ENCODE measurements around the gene F8.

Gene F8

GRCh38 chrX:155053656-155054055 lies 31.1 kb upstream of the F8 start:
- Mint-ChIP-seq H3K27me3 (no peaks in the 10 kb centered on the region), H3K4me3 (no peak overlapping the region), H3K36me3 (peaks cover 10% of the 10 kb centered on the region), H3K9me3 (no peaks in the 10 kb centered on the region), H3K27ac (peak overlapping the region; percentile 48), H3K4me1 (peaks cover 5% of the 10 kb centered on the region)
- ATAC-seq (ENCODE audit: low read depth) (no peak), DNase-seq (ENCODE audit: low spot score in 2 of 2) (no peak)

- no peaks in the 10 kb centered on the region for H3K9me3 Mint-ChIP-seq
- peaks cover 5% of the 10 kb centered on the region for H3K4me1 Mint-ChIP-seq
- no peak overlapping the region for H3K4me3 Mint-ChIP-seq
- DNase-seq (ENCODE audit: low spot score in 2 of 2) (no peak), ATAC-seq (ENCODE audit: low read depth) (no peak)
- H3K27me3 Mint-ChIP-seq, result no peaks in the 10 kb centered on the region
- H3K36me3 Mint-ChIP-seq, result peaks cover 10% of the 10 kb centered on the region
- peak overlapping the region; percentile 48 for H3K27ac Mint-ChIP-seq
Observed at GRCh38 chrX:155052738-155053498, 30.4 kb upstream of the F8 start.

DNA sequence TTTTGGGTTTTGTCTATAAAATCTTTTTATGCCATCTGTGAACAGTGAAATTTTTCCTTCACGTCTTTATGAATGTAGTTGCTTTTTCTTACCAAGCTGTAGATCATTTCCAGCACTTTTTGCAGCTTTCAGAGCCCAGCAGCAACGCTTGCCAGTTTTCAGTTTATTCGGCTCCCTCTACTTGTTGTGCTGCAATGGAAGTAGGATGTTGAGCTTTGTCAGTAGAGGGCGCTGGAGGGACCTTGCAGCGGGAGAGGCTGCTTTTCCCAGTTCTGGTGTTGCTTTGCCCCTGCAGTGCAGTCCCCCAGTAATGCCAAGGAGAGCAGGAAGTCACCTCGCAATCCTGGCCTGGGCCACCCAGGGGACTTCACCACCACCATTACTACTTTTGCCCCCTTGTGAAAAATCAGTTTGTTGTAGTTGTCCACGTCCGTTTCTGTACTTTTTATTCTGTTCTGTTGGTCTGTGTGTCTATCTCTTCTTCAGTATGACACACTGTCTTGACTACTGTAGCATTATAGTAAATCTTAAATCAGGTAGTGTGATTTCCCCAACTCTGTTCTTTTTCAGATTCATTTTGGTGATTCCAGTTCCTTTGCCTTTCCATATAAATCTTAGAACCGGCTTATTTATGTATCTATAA lies 26.6 kb upstream of the F8 start:
- H3K27me3 Mint-ChIP-seq, result no peaks in the 10 kb centered on the region
- H3K27ac Mint-ChIP-seq, result no peak overlapping the region
- ATAC-seq (ENCODE audit: low read depth), result peak; percentile 55
- peaks cover 7% of the 10 kb centered on the region for H3K4me1 Mint-ChIP-seq
- H3K36me3 Mint-ChIP-seq, result peaks cover 22% of the 10 kb centered on the region
- H3K4me3 Mint-ChIP-seq, result no peak overlapping the region
- peak; percentile 18 to 24 for DNase-seq (ENCODE audit: low spot score in 2 of 2)
- no peaks in the 10 kb centered on the region for H3K9me3 Mint-ChIP-seq

GRCh38 chrX:155046811-155047528 lies 24.4 kb upstream of the F8 start:
- H3K27me3 Mint-ChIP-seq, result no peaks in the 10 kb centered on the region
- peaks cover 8% of the 10 kb centered on the region for H3K4me1 Mint-ChIP-seq
- no peak overlapping the region for H3K4me3 Mint-ChIP-seq
- ATAC-seq (ENCODE audit: low read depth), result no peak
- H3K9me3 Mint-ChIP-seq, result no peaks in the 10 kb centered on the region
- DNase-seq (ENCODE audit: low spot score in 2 of 2), result no peak
- peaks cover 24% of the 10 kb centered on the region for H3K36me3 Mint-ChIP-seq
- H3K27ac Mint-ChIP-seq, result no peak overlapping the region

GRCh38 chrX:155046129-155046810 lies 23.7 kb upstream of the F8 start:
- ATAC-seq (ENCODE audit: low read depth) (no peak), DNase-seq (ENCODE audit: low spot score in 2 of 2) (no peak)
- Mint-ChIP-seq H3K27ac (no peak overlapping the region), H3K9me3 (no peaks in the 10 kb centered on the region), H3K36me3 (peaks cover 18% of the 10 kb centered on the region), H3K4me1 (peaks cover 8% of the 10 kb centered on the region), H3K4me3 (no peak overlapping the region), H3K27me3 (no peaks in the 10 kb centered on the region)

GRCh38 chrX:155035688-155036087 lies 13.2 kb upstream of the F8 start:
- Mint-ChIP-seq H3K9me3 (no peaks in the 10 kb centered on the region), H3K27ac (no peak overlapping the region), H3K4me3 (no peak overlapping the region), H3K36me3 (peaks cover 29% of the 10 kb centered on the region), H3K4me1 (peaks cover 9% of the 10 kb centered on the region), H3K27me3 (no peaks in the 10 kb centered on the region)
- DNase-seq (ENCODE audit: low spot score in 2 of 2) (no peak), ATAC-seq (ENCODE audit: low read depth) (no peak)

DNA sequence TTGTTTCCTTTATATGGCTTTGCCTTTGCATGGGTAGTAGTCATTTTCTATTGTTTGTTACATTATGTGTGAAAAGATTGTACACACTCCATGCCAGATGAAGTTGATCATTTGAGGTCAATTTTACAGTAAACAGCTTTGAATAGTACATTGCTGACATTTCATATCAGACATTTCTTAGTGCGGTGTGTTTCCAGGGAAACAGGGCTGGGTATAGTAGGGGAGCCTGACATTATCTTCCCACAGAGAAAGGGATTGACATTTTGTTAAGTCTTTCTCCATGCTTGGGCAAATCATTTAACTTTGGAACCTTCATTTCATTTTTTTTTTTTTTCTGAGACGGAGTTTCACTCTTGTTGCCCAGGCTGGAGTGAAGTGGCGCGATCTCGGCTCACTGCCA lies 9.1 kb upstream of the F8 start:
- ATAC-seq (ENCODE audit: low read depth) (no peak), DNase-seq (ENCODE audit: low spot score in 2 of 2) (no peak)

GRCh38 chrX:155028877-155029291 lies 6.4 kb upstream of the F8 start:
- peak overlapping the region; percentile 53 for H3K4me3 Mint-ChIP-seq
- no peaks in the 10 kb centered on the region for H3K27me3 Mint-ChIP-seq
- H3K36me3 Mint-ChIP-seq, result no peaks in the 10 kb centered on the region
- ATAC-seq (ENCODE audit: low read depth), result no peak
- no peak for DNase-seq (ENCODE audit: low spot score in 2 of 2)
- peak overlapping the region; percentile 63 for H3K27ac Mint-ChIP-seq
- no peaks in the 10 kb centered on the region for H3K9me3 Mint-ChIP-seq
- H3K4me1 Mint-ChIP-seq, result peaks cover 10% of the 10 kb centered on the region

More for the DNA sequence above, 9.1 kb upstream of the F8 start:
- H3K27ac Mint-ChIP-seq, result no peak overlapping the region
- peaks cover 10% of the 10 kb centered on the region for H3K4me1 Mint-ChIP-seq
- no peak overlapping the region for H3K4me3 Mint-ChIP-seq
- H3K36me3 Mint-ChIP-seq, result peaks cover 13% of the 10 kb centered on the region
- H3K27me3 Mint-ChIP-seq, result no peaks in the 10 kb centered on the region
- no peaks in the 10 kb centered on the region for H3K9me3 Mint-ChIP-seq

DNA sequence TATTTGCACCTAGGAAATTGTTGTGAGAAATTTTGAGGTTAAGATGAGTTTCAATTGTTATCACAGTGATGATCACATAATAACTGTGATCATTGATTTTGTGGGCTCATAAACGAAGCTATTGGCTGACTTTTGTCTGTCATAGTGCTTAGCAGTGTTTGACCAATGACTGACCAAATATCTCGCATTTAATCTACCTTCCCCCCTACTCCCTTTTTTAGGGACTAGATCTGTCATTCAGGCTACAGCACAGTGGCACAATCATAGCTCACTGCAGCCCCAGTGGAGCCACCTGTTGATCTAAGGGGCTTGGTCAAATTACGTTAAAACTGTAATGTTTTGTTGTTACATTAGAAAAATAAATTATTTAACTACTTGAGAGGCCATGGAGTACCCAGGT lies 5.6 kb upstream of the F8 start:
- peaks cover 10% of the 10 kb centered on the region for H3K4me1 Mint-ChIP-seq
- no peaks in the 10 kb centered on the region for H3K36me3 Mint-ChIP-seq
- ATAC-seq (ENCODE audit: low read depth) (no peak), DNase-seq (ENCODE audit: low spot score in 2 of 2) (no peak)
- H3K27me3 Mint-ChIP-seq, result no peaks in the 10 kb centered on the region
- H3K27ac Mint-ChIP-seq, result peak overlapping the region; percentile 92
- peak overlapping the region; percentile 88 for H3K4me3 Mint-ChIP-seq
- H3K9me3 Mint-ChIP-seq, result no peaks in the 10 kb centered on the region

DNA sequence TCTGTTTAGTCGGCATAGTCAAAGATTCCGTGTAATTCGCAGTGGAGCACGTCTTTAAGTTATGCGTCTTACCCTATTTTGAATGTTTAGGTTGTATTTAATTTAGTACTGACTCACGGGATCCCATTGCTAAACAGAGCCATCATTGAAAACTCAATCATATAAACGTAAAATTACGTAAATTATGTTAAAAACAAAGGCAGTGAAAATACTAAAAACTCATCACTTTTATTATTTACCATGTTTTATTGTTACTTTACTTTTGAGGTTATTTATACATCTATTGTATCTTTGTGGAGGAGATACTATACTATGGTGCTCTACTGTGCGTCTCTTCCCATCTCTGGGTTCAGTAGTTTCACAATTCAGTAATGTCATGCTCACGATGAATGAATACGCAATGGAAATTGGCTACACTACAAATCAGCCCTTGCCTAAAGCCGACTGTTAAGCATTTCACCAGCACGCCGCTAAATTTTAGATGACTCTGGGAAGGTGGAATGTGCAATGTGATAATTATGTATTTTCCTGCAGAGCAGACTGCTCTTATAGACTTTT lies 5.1 kb upstream of the F8 start:
- DNase-seq (ENCODE audit: low spot score in 2 of 2), result no peak
- no peak for ATAC-seq (ENCODE audit: low read depth)
- Mint-ChIP-seq H3K4me1 (peaks cover 10% of the 10 kb centered on the region), H3K27me3 (no peaks in the 10 kb centered on the region), H3K36me3 (no peaks in the 10 kb centered on the region), H3K9me3 (no peaks in the 10 kb centered on the region), H3K4me3 (peak overlapping the region; percentile 88), H3K27ac (peak overlapping the region; percentile 92)

DNA sequence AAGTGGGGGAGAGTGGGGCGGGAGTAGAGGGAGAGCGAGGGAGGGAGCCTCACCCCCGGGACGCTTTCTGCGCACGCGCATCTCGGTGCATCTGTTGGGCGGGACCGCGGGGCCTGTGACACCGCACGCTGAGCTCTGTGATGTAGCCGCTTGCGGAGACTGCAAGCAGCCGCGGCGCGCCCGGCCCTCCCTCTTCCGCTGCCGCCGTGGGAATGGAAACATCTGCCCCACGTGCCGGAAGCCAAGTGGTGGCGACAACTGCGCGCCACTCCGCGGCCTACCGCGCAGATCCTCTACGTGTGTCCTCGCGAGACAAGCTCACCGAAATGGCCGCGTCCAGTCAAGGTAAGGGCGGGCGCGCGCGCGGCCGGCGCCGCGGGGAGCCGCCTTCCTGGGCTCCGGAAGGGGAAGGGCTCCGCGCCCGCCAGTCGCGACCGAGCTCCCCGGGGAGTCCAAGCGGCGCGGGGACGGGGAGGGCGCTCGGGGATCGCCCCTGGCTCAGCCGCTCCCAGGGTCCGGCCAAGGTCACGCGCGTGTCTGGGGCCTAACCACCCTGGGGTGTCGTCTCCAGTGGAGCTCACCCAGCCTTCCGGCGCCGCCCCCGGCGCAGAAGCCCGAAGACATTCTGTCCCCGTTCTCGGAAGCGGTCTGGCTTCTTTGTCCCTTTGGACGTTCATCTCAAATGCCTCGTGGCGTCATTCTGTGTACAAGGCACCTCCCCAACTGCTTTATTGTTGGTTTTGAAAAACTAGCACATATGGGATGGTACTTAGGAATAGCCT lies 4.4 kb upstream of the F8 start, which contains the start of gene FUNDC2:
Gene FUNDC2, plus strand, starts transcription at position 118 of the 782 bp plus-strand sequence. Its CDS starts 95 bp downstream, at position 213.
- H3K27me3 Mint-ChIP-seq, result no peaks in the 10 kb centered on the region
- no peaks in the 10 kb centered on the region for H3K9me3 Mint-ChIP-seq
- peak within 1 kb of the TSS; percentile 88 for H3K4me3 Mint-ChIP-seq
- peak within 1 kb of the TSS; percentile 92 for H3K27ac Mint-ChIP-seq
- DNase-seq (ENCODE audit: low spot score in 2 of 2) (peak; percentile 77 to 87), ATAC-seq (ENCODE audit: low read depth) (peak; percentile 85)
- H3K4me1 Mint-ChIP-seq, result peaks cover 12% of the 10 kb centered on the region
- no peaks in the 10 kb centered on the region for H3K36me3 Mint-ChIP-seq

GRCh38 chrX:155026420-155026726 lies 3.9 kb upstream of the F8 start:
- H3K36me3 Mint-ChIP-seq, result no peaks in the 10 kb centered on the region
- DNase-seq (ENCODE audit: low spot score in 2 of 2) (no peak), ATAC-seq (ENCODE audit: low read depth) (no peak)
- peak overlapping the region; percentile 92 for H3K27ac Mint-ChIP-seq
- H3K4me1 Mint-ChIP-seq, result peaks cover 12% of the 10 kb centered on the region
- peak overlapping the region; percentile 88 for H3K4me3 Mint-ChIP-seq
- no peaks in the 10 kb centered on the region for H3K9me3 Mint-ChIP-seq
- H3K27me3 Mint-ChIP-seq, result no peaks in the 10 kb centered on the region
